ENCODE results near the gene UBE2O.

GRCh38 chr17:76475302-76475701 lies 22.4 kb upstream of the UBE2O start:
- no peak for TF ChIP-seq RAD21 (IDR thresholded peaks at IDR 0.05; ENCODE audit: low read length)
- no peak for TF ChIP-seq CTCF (IDR thresholded peaks at IDR 0.05)
- TF ChIP-seq USF2 (IDR thresholded peaks at IDR 0.05; ENCODE audit: borderline replicate concordance, low read depth, low read length): no peak
- no peak for TF ChIP-seq EP300 (IDR thresholded peaks at IDR 0.05; ENCODE audit: borderline replicate concordance in 1 of 2, low read depth in 1 of 2, low read length in 1 of 2)
- TF ChIP-seq YY1 (IDR thresholded peaks at IDR 0.05; ENCODE audit: low read depth): no peak
- TF ChIP-seq RFX5 (IDR thresholded peaks at IDR 0.05; ENCODE audit: low read length): no peak
- no peak for TF ChIP-seq JUND (IDR thresholded peaks at IDR 0.05)
- no peak for TF ChIP-seq USF1 (IDR thresholded peaks at IDR 0.05; ENCODE audit: borderline replicate concordance, low read depth)
- no peak for TF ChIP-seq GATA2 (CRISPR knock-in tag; IDR thresholded peaks at IDR 0.05)
- TF ChIP-seq NRF1 (IDR thresholded peaks at IDR 0.05; ENCODE audit: low read depth, low read length): no peak
- TF ChIP-seq NFIC (IDR thresholded peaks at IDR 0.05; ENCODE audit: borderline replicate concordance): no peak
- TF ChIP-seq POLR2AphosphoS5 (IDR thresholded peaks at IDR 0.05; ENCODE audit: low read depth, low read length): no peak

All from SK-N-SH (cell line).